ENCODE measurements around the gene TAF1C. TPM values are rescaled to one million over a fixed set of nuclear protein-coding genes. Genes with fewer than 3 reads are reported as not detected.
A peak's percentile ranks its signal among the peaks of the same experiment; 100 is the strongest.

The TAF1C gene
- total RNA-seq, 4 donors from 2014 or later = 36.7 to 210 (median 76.3) TPM

- peaks cover 0 to 15% of the 10 kb centered on the region in 2 donors for H3K4me1 ChIP-seq
Observed at GRCh38 chr16:84179612-84180320, 7.1 kb downstream of the TAF1C start.

GRCh38 chr16:84178892-84179611, 7.8 kb downstream of the TAF1C start:
- DNase-seq = no peak
- no peaks in the 10 kb centered on the region for H3K36me3 ChIP-seq
- peaks cover 0 to 15% of the 10 kb centered on the region in 2 donors for H3K4me1 ChIP-seq

More at GRCh38 chr16:84179612-84180320, 7.1 kb downstream of the TAF1C start:
- no peak for DNase-seq
- H3K36me3 ChIP-seq = no peaks in the 10 kb centered on the region
- no peak overlapping the region for H3K4me3 ChIP-seq
- H3K27me3 ChIP-seq = no peaks in the 10 kb centered on the region
- TF ChIP-seq POLR2A (IDR thresholded peaks at IDR 0.05) (no peak), CTCF (IDR thresholded peaks at IDR 0.05) (no peak)
- no peaks in the 10 kb centered on the region for H3K9me3 ChIP-seq
- H3K27ac ChIP-seq = no peak overlapping the region
- intact Hi-C loops (cut with DNase I; ENCODE audit: low total_unique reads) = no loop called here

GRCh38 chr16:84178146-84178765, 8.6 kb downstream of the TAF1C start:
- H3K4me3 ChIP-seq = no peak overlapping the region
- no peak for TF ChIP-seq POLR2A (IDR thresholded peaks at IDR 0.05)
- no peaks in the 10 kb centered on the region for H3K27me3 ChIP-seq
- H3K36me3 ChIP-seq = no peaks in the 10 kb centered on the region
- peak in 1 of 2 donors; percentile 36 for DNase-seq
- no peaks in the 10 kb centered on the region for H3K9me3 ChIP-seq
- peaks cover 0 to 15% of the 10 kb centered on the region in 2 donors for H3K4me1 ChIP-seq
- H3K27ac ChIP-seq = peak overlapping the region; percentile 78 to 89
- intact Hi-C loops (cut with DNase I; ENCODE audit: low total_unique reads) = no loop called here

More at GRCh38 chr16:84178892-84179611, 7.8 kb downstream of the TAF1C start:
- no peaks in the 10 kb centered on the region for H3K9me3 ChIP-seq
- no peaks in the 10 kb centered on the region for H3K27me3 ChIP-seq
- peak overlapping the region; percentile 78 to 89 for H3K27ac ChIP-seq
- H3K4me3 ChIP-seq = no peak overlapping the region
- TF ChIP-seq CTCF (IDR thresholded peaks at IDR 0.05) (no peak), POLR2A (IDR thresholded peaks at IDR 0.05) (no peak)
- intact Hi-C loops (cut with DNase I; ENCODE audit: low total_unique reads) = no loop called here

- DNase-seq = peak in 1 of 2 donors; percentile 21
- Histone ChIP-seq H3K36me3 (no peaks in the 10 kb centered on the region), H3K27me3 (no peaks in the 10 kb centered on the region), H3K27ac (peak overlapping the region; percentile 78 to 89), H3K4me1 (peaks cover 0 to 15% of the 10 kb centered on the region in 2 donors), H3K4me3 (no peak overlapping the region), H3K9me3 (no peaks in the 10 kb centered on the region)
- TF ChIP-seq CTCF (IDR thresholded peaks at IDR 0.05) (no peak), POLR2A (IDR thresholded peaks at IDR 0.05) (no peak)
- intact Hi-C loops (cut with DNase I; ENCODE audit: low total_unique reads) = no loop called here
Observed at GRCh38 chr16:84177741-84178073, 9.2 kb downstream of the TAF1C start.

- intact Hi-C loops (cut with DNase I; ENCODE audit: low total_unique reads) = no loop called here
- no peak for DNase-seq
- Histone ChIP-seq H3K9me3 (no peaks in the 10 kb centered on the region), H3K36me3 (no peaks in the 10 kb centered on the region), H3K27me3 (no peaks in the 10 kb centered on the region), H3K4me3 (no peak overlapping the region), H3K4me1 (peaks cover 0 to 15% of the 10 kb centered on the region in 2 donors), H3K27ac (peak overlapping the region; percentile 78 to 89)
- no peak for TF ChIP-seq CTCF (IDR thresholded peaks at IDR 0.05)
- TF ChIP-seq POLR2A (IDR thresholded peaks at IDR 0.05) = no peak
Observed at GRCh38 chr16:84176192-84177053, 10.4 kb downstream of the TAF1C start.

Data from uterus (tissue), 4 donors.